Astrocyte (in vitro differentiated cells and primary cell): ENCODE measurements around the gene PACS2. TPM values are rescaled to one million over a fixed set of nuclear protein-coding genes. Genes with fewer than 3 reads are reported as not detected.
A peak's percentile ranks its signal among the peaks of the same experiment; 100 is the strongest.

ENCODE experiments used
- DNase-seq: peaks from one replicate; pipeline ENCODE4 v3.0.0-alpha.2; 2010; ENCODE audit warnings: low read depth
- FAIRE-seq: peaks from 2 replicates; lab custom pipeline; 2011; peaks lifted over from hg19 to GRCh38; lab: Jason Lieb, UNC
- H2AFZ ChIP-seq: 2 replicates; pipeline ENCODE4 v1.6.0; 2012; ENCODE audit warnings: low read depth, low read length, inconsistent platforms
- H3K27ac ChIP-seq: 2 replicates; pipeline ENCODE4 v1.5.1; 2011; ENCODE audit warnings: low read depth, low read length, inconsistent platforms
- H3K27me3 ChIP-seq: 2 replicates; pipeline ENCODE4 v1.6.0; 2011; ENCODE audit warnings: low read length, inconsistent platforms; ENCODE audit not compliant: insufficient read depth
- H3K36me3 ChIP-seq: 2 replicates; pipeline ENCODE4 v1.5.1; 2011; ENCODE audit warnings: low read length, inconsistent platforms; ENCODE audit not compliant: insufficient read depth
- H3K4me1 ChIP-seq: 2 replicates; pipeline ENCODE4 v1.5.1; 2011; ENCODE audit warnings: low read length, inconsistent platforms; ENCODE audit not compliant: insufficient read depth
- H3K4me2 ChIP-seq: 2 replicates; pipeline ENCODE4 v1.6.0; 2012; ENCODE audit warnings: low read length, inconsistent platforms
- H3K4me3 ChIP-seq: 2 replicates; pipeline ENCODE4 v1.5.1; 2011; ENCODE audit warnings: low read depth, mild to moderate bottlenecking, low read length, inconsistent platforms; ENCODE audit not compliant: insufficient read depth
- H3K79me2 ChIP-seq: 2 replicates; pipeline ENCODE4 v1.6.0; 2012; ENCODE audit warnings: mild to moderate bottlenecking, low read length, inconsistent platforms; ENCODE audit not compliant: insufficient read depth
- H3K9ac ChIP-seq: 2 replicates; pipeline ENCODE4 v1.6.0; 2012; ENCODE audit warnings: mild to moderate bottlenecking, low read length, inconsistent platforms
- H3K9me3 ChIP-seq: 2 replicates; pipeline ENCODE4 v1.5.1; 2012; ENCODE audit warnings: low read depth, mild to moderate bottlenecking, low read length, inconsistent platforms; ENCODE audit not compliant: insufficient read depth
- H4K20me1 ChIP-seq: 2 replicates; pipeline ENCODE4 v1.6.0; 2012; ENCODE audit warnings: low read length, inconsistent platforms; ENCODE audit not compliant: insufficient read depth
- H3K27ac Mint-ChIP-seq: one replicate; pipeline ENCODE4 v1.8.0; 2021; ENCODE audit warnings: mild to moderate bottlenecking, mixed read lengths; ENCODE audit not compliant: unreplicated experiment
- H3K27me3 Mint-ChIP-seq: one replicate; pipeline ENCODE4 v1.8.0; 2021; ENCODE audit warnings: low read depth, mixed read lengths; ENCODE audit not compliant: unreplicated experiment
- H3K36me3 Mint-ChIP-seq: one replicate; pipeline ENCODE4 v1.8.0; 2021; ENCODE audit warnings: low read depth, mixed read lengths; ENCODE audit not compliant: unreplicated experiment
- H3K4me1 Mint-ChIP-seq: one replicate; pipeline ENCODE4 v1.8.0; 2021; ENCODE audit warnings: low read depth, mixed read lengths; ENCODE audit not compliant: unreplicated experiment
- H3K4me3 Mint-ChIP-seq: one replicate; pipeline ENCODE4 v1.8.0; 2021; ENCODE audit warnings: mild to moderate bottlenecking, moderate library complexity, mixed read lengths; ENCODE audit not compliant: unreplicated experiment
- H3K9me3 Mint-ChIP-seq: one replicate; pipeline ENCODE4 v1.8.0; 2021; ENCODE audit warnings: mild to moderate bottlenecking, mixed read lengths; ENCODE audit not compliant: unreplicated experiment
- CTCF ChIP-seq: IDR thresholded peaks from 2 replicates; pipeline ENCODE4 v1.5.1; 2011; ENCODE audit warnings: low read depth, mild to moderate bottlenecking, inconsistent platforms, low read length, moderate library complexity; ENCODE audit not compliant: insufficient read depth
- EZH2 ChIP-seq: IDR thresholded peaks from 2 replicates; pipeline ENCODE4 v1.6.1; 2012; ENCODE audit warnings: mild to moderate bottlenecking, low read length, inconsistent platforms; ENCODE audit not compliant: insufficient read depth
- total RNA-seq: library from RNA; stranded (reverse); gene quantifications from 2 replicates; pipeline ENCODE4 v1.2.1, GENCODE V29; 2021

Gene PACS2
- total RNA-seq, 1 donor from 2014 or later = 51.0 TPM

GRCh38 chr14:105420101-105420973 is 105.8 kb downstream of the PACS2 start:
- H3K79me2 ChIP-seq = peaks cover 59% of the 10 kb centered on the region
- no peaks in the 10 kb centered on the region for H3K9me3 Mint-ChIP-seq
- peak overlapping the region; percentile 92 for H3K4me3 Mint-ChIP-seq
- DNase-seq = no peak
- no peak for TF ChIP-seq EZH2
- no peak for TF ChIP-seq CTCF
- peaks cover 4% of the 10 kb centered on the region for H3K36me3 Mint-ChIP-seq
- no peak for FAIRE-seq
- peak overlapping the region; percentile 81 for H3K4me3 ChIP-seq
- no peak overlapping the region for H3K27ac ChIP-seq
- peaks cover 21% of the 10 kb centered on the region for H3K4me1 ChIP-seq
- H3K9me3 ChIP-seq = no peaks in the 10 kb centered on the region
- peak overlapping the region; percentile 89 for H3K9ac ChIP-seq
- peak overlapping the region; percentile 98 for H3K4me2 ChIP-seq
- H3K36me3 ChIP-seq = no peaks in the 10 kb centered on the region
- no peaks in the 10 kb centered on the region for H3K27me3 ChIP-seq
- peaks cover 3% of the 10 kb centered on the region for H3K27me3 Mint-ChIP-seq
- peaks cover 44% of the 10 kb centered on the region for H4K20me1 ChIP-seq
- H2AFZ ChIP-seq = no peak overlapping the region
- H3K27ac Mint-ChIP-seq = peak overlapping the region; percentile 84
- peaks cover 6% of the 10 kb centered on the region for H3K4me1 Mint-ChIP-seq

GRCh38 chr14:105420974-105421674 is 106.6 kb downstream of the PACS2 start:
- Histone ChIP-seq H2AFZ (no peak overlapping the region), H3K27me3 (no peaks in the 10 kb centered on the region), H3K27ac (no peak overlapping the region), H3K36me3 (no peaks in the 10 kb centered on the region), H3K4me2 (peak overlapping the region; percentile 98), H3K4me1 (peaks cover 21% of the 10 kb centered on the region), H3K9ac (peak overlapping the region; percentile 89), H3K79me2 (peaks cover 67% of the 10 kb centered on the region), H3K9me3 (no peaks in the 10 kb centered on the region), H3K4me3 (peak overlapping the region; percentile 81), H4K20me1 (peaks cover 50% of the 10 kb centered on the region)
- H3K27ac Mint-ChIP-seq = peak overlapping the region; percentile 84
- H3K27me3 Mint-ChIP-seq = peaks cover 3% of the 10 kb centered on the region
- DNase-seq = no peak
- H3K36me3 Mint-ChIP-seq = peaks cover 4% of the 10 kb centered on the region
- TF ChIP-seq CTCF = no peak
- TF ChIP-seq EZH2 = no peak
- peaks cover 6% of the 10 kb centered on the region for H3K4me1 Mint-ChIP-seq
- no peak for FAIRE-seq
- peak overlapping the region; percentile 92 for H3K4me3 Mint-ChIP-seq
- H3K9me3 Mint-ChIP-seq = no peaks in the 10 kb centered on the region
